ENCODE results near the gene OTUB2.

DNA sequence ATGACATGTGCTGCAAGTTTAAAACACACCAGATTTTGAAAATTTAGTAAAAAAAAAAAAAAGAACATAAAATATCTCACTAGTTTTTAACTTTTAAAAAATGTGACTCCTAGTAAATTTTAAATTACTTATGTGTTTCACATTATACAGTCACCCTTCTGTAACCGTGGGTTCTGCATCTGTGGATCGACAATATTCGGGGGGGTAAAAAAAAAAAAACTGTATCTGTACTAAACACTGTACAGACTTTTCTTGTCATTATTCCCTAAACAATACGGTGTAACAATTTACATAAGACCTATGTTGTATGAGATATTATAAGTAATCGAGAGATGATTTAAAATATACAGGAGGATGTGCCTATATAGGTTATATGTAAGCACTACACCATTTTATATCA, 51.7 kb downstream of the OTUB2 start:
- TF ChIP-seq, protein P1, sequence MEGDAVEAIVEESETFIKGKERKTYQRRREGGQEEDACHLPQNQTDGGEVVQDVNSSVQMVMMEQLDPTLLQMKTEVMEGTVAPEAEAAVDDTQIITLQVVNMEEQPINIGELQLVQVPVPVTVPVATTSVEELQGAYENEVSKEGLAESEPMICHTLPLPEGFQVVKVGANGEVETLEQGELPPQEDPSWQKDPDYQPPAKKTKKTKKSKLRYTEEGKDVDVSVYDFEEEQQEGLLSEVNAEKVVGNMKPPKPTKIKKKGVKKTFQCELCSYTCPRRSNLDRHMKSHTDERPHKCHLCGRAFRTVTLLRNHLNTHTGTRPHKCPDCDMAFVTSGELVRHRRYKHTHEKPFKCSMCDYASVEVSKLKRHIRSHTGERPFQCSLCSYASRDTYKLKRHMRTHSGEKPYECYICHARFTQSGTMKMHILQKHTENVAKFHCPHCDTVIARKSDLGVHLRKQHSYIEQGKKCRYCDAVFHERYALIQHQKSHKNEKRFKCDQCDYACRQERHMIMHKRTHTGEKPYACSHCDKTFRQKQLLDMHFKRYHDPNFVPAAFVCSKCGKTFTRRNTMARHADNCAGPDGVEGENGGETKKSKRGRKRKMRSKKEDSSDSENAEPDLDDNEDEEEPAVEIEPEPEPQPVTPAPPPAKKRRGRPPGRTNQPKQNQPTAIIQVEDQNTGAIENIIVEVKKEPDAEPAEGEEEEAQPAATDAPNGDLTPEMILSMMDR (IDR thresholded peaks at IDR 0.05), result no peak
- no peak for TF ChIP-seq POLR2A (IDR thresholded peaks at IDR 0.05)

Measured in right lobe of liver (tissue), 4 donors.